HG03354 (cell line): ENCODE measurements around the gene EIF4G1.

ENCODE experiments used
- ATAC-seq: cut with Tn5 transposase; IDR thresholded peaks from one replicate; pipeline ENCODE4 v1.9.1; 2021; ENCODE audit warnings: mild to moderate bottlenecking; ENCODE audit not compliant: unreplicated experiment, poor library complexity, severe bottlenecking

EIF4G1 gene

DNA sequence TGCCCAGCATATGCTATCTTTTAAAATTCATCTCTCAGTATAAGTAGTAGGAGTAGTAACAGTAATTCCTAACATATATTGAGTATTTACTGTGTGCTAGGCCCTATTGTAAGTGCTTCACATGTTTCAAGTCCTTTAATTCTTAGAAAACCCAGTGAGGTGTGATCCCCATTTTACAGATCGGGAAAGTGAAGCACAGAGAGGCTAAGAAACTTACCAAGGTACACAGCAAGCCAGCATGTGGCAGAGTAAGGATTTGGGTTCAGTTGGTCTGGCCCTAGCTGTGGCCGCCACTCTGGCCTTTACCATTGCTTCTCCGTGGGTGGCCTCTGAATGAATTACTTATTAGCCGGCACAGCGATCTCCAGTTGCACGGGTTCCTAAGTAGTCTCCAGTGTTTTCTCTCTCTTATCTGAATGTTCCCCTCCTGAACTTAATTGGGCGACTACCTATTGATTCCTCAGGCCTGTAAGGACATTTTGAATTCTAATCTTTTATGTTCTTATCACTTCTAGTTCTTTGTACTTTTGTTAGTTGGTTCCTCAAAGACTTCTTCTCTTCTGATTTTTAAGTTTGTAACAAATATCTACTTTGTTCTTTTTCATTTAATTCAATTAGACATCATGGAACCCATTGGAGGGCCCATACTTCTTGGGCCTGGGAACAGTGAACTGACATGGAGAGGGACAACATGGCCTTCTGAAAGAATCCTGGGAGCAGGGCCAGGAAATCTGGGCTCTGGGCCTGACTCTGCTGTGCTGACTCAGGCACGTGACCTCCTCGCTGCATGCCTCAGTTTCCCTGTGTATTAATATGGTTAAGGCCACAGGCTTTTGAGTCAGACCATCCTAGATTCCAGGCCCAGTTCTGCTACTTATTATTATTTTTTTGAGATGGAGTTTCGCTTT, 35.4 kb downstream of the EIF4G1 start:
- ATAC-seq, result no peak

DNA sequence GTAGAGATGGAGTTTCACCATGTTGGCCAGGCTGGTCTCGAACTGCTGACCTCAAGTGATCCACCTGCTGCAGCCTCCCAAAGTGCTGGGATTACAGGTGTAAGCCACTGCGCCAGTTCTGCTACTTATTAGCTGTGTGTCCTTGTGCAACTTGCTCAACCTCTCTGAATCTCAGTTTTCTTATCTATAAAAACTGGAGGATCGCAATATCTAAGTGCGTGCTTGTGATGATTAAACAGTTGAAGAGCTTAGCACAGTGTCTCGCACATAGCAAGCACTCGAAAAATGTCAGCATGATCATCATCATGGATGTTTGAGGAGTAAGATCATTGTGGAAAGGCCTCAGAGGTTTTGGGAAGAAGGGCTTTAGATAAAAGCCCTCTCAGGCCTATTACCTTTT, 36.2 kb downstream of the EIF4G1 start:
- no peak for ATAC-seq

DNA sequence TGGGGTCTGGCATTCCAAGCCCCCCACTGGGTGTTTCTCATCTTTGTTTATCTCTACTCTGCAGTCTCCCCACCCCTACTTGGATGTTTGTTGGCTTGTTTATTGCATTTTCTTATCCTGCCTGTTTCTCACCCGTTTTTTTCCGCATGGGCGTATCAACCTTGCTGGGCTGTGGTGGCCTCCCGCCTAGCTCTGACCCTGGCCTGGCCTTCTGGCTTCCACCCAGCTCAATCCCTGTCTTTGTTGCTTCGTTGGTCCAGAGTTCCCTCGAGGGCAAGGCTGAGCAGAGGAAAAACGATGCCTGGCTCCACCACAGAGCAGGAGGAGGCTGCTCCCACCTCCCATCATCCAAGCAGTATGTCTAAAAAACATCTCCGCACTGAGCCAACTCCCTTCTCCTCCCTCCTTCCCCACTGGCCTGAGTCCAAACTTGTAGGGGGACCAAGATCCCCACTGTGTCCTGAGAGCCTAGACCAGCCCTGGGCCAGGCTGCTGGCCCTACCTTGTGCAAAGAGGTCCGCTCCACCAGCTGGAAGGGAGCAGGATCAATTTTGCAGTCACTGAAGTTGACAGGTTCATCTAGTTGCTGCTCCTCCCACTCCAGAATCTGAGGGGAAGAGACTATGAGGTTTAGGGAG, 37.2 kb downstream of the EIF4G1 start:
- ATAC-seq, result no peak

DNA sequence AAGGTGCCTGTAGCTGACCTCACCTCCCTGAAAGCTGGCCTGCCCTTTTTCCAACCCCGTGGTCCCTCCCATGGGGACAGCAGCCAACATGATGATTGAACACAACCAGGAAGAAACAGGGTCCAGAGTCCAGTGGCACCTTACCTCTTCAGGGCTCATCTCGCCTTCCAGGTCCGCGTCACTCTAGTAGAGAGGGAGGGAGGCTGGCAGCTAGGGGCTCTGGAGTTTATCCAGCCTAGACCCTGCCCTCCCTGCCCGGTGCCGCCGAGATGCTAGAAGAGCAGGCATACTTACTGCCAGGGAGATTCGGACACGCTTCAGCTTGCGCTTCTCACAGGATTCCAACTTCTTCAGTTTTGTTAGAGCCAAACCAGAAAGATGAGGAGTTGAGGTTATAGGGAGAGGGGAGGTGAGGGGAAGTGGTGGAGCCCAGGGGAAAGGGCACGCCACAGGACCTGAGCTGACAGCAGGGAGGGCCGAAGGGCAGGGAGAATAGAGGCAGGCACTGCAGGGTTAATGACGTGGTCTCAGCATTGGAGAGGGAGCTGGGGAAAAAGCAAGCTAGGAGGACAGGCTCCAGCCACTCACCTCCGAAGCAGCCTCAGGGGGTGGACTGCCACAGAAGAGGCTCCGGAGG, 37.9 kb downstream of the EIF4G1 start:
- ATAC-seq, result no peak

DNA sequence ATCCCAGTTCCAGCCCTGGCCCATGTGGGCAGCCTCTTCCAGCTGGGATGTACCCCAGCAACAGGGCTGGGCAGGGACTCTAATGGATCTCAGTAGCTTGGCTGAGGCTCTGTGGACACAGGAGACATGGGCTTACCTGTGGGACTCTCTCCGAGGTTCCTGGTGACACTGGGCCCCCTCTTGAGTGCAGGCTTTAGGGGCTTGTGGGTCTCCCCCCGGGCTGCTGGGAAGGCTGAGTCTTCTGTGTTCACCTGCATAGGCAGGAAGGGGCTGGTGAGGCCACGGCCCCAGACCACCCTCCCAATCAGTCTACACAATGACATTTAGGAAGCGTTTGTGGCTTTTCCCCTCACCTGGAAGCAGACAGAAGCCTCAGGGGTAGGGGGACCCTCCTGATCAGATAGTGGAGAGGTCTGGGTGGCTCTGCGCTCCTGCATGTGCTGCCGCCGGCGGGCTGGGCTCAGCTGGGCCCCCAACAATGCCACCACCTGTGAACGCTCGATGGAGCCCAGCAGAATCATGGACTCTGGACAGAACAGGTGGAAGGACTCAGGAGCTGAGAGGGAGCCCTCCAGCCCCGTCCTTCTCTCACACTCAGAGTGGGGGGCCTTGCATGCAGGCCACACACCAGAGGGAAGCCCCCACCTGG, 38.6 kb downstream of the EIF4G1 start:
- ATAC-seq, result no peak

DNA sequence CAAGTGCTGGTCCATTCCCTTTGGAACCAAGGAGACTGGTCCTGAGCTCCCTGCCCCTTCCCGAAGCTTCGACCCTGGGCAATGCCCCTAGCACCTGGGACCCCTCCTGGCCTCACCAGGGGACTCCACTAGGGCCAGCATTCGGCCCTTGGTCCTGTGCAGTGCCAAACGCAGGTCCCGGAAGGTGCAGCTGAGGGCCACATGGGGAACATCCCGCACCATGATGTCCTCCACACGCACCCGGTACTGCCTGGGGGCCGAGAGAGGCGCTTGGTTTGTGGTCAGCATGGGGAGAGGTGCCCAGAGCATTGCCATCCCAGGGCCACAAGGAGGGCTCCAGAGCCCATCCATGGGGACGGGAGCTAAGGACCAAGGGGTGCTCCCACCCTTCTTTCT, 39.1 kb downstream of the EIF4G1 start:
- no peak for ATAC-seq

DNA sequence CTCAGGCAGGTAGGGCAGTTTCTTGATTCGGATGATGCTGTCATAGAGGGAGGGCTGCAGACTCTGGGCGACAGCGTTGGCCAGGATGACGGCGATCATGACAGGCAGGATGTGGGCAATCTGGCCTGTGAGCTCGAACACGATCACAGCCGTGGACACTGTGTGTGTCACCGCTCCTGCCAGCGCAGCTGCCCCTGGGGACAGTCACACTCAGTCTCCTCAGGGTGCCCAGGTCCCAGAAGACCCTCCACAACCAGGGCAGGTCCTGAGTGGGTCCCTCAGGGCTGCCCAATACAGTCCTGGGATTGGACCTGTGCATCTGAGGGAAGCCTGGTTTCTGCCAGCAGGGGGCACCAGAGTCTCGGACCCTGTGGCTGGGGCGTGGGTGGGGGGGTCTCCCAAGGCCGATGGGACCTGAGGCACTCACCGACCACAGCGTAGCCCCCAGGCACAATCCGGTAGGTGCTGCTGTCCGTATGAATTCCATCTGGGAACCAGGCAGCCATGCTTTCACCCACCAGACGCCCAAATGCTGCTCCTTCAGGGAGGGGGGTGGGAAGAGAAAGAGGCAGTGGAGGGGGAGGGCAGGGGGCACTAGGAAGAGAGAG, 39.8 kb downstream of the EIF4G1 start:
- ATAC-seq, result peak; percentile 57

DNA sequence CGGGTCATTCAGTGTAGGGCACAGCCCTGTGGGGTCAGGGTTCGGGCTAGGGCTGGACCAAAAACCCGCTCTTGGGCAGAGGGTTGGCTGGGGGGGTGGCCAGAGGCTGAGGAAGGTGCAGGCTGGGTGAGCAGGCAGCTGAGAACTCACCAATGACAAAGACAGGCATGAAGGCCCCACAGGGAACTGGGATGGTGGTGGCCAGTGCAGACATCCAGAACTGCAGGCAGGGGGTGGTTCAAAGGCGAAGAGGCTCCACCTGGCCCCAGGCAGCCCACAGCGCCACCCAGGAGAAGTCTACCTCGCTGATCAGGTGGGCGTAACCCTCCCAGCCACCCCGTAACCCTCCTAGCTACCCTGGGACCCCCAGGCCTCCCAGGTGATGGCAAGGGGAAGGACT, 40.3 kb downstream of the EIF4G1 start:
- ATAC-seq, result no peak

DNA sequence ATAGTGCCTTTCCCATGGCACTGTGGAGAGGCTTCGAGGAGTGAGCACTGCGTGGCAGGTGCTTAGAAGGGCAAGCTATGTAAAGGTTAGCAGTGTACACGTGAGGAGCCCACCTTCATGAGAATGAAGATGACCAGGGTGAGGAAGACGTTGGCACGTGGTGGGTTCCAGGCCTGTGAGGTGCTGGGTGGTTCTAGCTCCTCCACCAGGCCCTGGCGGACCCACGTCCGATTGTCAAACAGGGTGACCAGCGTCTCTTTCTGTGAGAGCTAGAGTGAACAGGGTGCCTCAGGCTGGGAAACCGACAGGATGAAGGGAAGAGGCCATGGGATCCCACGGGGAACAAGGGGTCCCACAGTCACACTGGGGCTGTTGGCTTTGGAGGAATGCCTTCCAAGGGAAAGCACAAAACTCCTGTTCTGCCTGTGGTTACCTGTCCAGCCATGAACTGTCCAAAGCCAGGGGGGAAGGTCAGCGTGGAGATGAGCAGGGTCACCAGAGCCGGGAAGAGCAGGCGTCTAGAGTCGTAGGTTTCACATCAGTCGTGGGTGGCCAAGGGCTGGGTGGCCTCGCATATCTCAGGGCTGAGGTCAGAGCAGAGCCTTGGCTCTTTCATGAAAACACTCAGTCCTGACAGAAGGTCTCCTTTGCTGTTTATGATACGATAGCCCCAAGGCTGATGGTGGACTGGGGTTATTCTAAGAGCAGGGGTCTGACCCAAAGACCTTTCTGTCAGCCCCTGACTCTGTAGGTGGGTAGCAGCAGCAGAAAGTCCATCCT, 41.0 kb downstream of the EIF4G1 start:
- ATAC-seq, result no peak

DNA sequence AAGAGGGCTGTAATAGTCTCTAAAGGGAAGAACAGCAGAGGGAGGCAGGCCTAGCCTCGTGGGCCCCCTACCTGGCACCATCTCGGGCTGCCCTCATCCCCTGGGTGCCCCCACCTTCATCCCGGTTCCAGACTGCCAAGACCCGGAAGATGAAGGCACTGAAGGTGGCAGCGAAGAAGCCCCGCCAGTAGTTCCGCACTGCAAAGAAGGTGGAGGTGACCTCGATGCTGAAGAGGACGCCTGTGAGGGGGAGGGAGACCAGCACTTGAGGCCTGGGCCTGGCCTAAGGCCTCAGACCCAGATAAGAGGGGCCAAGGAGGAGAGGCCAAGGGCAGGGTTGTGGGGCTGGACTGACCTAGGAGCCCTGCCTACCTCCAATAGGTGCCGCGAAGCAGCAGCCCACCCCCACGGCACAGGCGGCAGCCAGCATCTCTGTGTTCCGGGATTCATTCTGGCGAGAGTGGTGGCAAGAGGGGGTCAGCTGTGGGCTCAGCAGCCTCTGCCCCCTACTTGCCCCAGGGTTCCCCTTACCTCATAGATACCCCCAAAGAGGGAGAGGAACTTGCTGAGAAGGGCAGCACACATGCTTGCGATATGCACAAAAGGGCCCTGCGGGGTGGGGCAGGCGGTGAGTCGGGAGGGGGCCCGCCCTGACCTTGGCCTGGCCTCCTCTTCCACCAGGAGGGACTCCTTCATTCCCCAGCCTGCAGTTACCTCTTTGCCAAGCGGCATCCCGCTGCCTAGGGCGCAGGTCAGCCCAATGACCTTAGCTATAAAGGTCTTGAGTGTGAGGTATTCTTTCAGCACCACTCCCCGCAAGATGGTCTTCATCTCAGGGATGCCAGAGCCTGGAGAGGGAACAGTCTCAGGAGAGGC, 43.1 kb downstream of the EIF4G1 start:
- no peak for ATAC-seq

DNA sequence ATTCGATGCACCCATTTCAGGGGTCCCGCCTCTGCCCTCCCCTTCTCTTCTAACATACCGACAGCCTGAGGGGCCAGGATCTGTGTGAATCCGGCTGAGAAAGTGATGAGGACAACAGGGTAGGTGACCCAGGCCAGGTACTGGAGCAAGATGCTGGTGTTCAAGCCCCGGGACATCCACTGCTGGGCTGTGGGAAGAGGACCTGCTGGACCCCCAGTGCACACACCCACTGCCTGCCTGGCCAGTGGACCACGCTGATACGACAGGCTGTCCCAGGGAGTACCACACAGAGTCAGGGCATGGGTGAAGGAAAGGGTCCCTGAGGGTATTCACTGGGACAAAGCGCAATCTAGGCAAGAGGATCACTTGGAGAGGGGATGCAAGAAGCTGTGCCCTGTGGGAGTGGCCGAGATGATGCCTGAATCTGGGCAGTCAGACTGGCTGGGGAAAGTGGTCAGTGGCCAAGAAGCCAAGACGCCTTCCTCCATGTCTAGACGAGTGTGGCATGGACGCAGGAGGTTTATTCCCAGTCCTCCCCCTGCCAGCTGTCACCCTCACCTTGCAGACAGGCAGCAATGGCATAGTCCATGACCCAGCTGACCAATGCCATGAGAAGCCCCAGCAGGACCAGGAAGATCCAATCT, 43.8 kb downstream of the EIF4G1 start:
- ATAC-seq, result no peak

DNA sequence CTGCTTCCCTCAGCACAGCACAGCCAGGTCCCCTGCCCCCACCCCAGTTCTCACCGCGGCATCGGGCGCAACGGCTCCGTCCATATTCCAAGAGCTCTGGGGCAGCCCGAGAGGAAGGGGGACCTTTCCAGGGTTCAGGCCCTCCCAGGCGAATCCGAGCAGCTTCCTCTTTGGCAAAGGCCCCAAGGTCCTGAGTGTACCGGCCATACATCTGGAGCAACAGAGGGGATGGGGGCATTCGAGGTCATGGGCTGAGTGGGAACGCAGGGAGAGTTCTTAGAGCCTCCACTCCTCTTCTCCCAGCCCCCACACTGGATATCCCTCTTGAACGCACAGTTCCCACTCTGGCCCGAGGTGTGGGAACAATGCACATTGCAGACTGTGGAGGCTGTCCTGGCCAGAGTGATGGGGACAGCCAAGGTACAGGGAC, 44.5 kb downstream of the EIF4G1 start:
- ATAC-seq, result no peak

DNA sequence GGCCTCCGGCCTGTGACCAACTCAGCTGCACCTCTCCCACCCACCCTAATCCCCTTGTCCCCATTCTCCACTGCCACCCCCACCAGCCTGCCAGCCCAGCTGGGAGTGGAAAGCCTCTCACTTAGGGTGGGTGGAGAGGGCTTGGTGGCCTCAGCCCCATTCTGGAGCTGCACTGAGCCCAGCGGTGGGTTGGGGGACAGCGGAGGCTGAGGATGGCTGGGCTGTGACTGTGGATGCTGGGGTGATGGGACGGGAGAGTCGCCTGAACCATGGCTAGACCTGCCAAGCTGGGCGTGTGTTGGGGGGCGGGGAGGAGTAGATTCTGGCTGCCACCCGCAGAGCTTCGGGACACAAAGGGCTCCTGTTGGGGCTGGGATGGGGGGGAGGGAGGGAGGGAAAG, 45.2 kb downstream of the EIF4G1 start:
- no peak for ATAC-seq

DNA sequence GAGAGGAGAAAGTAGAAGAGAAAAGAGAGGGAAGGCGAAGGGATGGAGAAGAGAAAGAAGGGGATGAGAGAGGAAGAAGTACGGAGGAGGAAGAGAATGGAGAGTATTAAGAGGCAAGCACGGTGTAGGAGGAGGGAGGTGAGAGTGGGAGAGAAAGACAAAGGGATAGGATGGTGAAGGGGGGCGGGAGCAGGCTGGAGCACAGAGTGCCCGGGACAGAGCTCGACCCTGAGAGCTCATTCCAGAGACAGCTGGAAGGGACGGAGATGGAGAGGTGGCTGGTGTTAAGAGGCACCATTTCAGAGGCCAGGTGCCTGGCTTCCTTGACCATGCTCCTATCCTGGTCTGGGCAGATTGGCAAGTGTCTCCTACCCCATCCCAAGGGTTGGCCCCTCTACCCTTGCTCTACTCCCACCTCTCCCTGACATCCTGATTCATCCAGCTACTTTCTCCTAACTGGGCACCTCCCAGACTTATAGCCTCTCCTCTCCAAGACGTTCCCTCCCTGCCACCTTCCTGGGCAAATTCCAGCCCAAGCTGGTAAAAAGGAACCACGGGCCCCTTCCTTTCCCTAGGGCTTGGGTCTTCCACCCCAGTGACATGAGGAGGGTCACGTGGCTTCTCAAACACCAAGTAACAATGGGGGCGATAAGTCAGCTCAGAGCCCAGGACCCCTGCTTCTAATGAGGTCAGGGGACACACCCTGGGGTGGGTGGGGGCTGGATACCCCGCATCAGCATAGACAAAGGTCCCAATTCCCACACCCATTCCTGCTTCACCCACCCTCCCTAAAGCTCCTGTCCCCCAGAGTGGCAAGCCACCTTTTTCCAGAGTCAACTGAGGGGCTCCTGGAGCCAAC, 45.9 kb downstream of the EIF4G1 start:
- no peak for ATAC-seq

DNA sequence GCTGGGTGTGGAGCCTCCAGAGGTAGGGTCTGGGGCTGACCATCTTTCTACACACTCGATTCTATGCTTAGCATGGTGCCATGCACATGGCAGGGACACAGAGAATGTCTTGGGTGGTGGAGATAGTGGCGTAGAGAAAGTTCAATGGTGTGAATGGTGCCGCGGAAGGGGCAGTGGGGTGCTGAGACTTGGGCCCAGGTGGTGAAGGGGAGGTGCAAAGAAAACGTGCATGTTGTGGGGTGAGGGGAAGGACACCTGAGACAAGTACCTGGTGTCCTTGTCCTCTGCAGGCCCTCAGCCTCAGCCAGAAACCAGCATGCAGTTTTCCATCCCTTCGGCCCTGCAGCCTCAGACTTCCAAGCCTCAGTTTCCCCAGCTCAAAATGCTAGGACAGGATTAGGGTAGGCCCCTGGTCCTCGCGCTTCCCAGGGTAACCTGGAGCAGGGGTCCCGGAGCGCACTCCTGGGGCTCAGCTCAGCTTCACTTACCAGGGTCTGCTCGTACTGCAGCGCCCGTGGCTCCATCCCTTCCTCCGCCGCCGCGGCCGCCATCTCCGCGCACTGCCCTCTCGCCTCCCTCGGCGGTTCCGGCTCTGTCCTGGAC, 46.6 kb downstream of the EIF4G1 start:
- no peak for ATAC-seq

DNA sequence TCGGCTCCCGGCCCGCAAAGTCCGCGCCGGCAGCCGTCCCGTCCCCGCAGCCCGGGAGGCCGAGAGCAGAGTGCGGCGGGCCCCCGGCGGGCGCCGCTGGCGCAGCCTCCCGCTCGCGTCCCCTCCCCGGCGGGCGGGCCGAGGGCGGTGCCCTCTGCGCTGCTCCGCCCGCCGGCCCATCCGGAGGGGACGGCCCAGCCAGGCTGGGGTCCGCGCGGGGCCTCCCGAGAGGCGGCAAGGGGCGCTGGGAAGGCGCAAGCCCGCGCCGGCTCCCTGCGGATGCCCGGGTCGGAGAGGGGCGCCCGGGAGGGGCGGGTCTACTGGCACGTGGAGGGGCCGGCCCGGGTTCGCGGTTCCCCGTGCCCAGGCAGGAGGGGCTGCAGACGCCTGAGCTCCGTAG, 47.1 kb downstream of the EIF4G1 start, which contains the start of the genes CLCN2 and POLR2H:
Gene CLCN2, minus strand, starts transcription at position 74 of the 400 bp plus-strand sequence. CDS start 126 bp downstream, outside the sequence.
Gene POLR2H, plus strand, starts transcription at position 179 of the 400 bp plus-strand sequence. CDS start 1,783 bp downstream, outside the sequence.
- ATAC-seq, result peak; percentile 33
